DND-41 (cell line): Measurements from ENCODE around the gene MYH7B.
A peak's percentile ranks its signal among the peaks of the same experiment; 100 is the strongest.

ENCODE experiments used
- ATAC-seq: fragments of 200-7000 bp; cut with Tn5 transposase; 3 replicates; pipeline ENCODE4 v1.9.1; 2021; ENCODE audit warnings: low read depth; ENCODE audit not compliant: insufficient read depth
- DNase-seq: peaks from one replicate; pipeline ENCODE4 v3.0.0-alpha.2; 2020
- H2AFZ ChIP-seq: 2 replicates; pipeline ENCODE4 v1.6.0; 2012; ENCODE audit warnings: low read depth, low read length
- H3K27ac ChIP-seq: 2 replicates; pipeline ENCODE4 v1.5.1; 2012; ENCODE audit warnings: low read length, inconsistent platforms
- H3K27me3 ChIP-seq: fragments of 200-600 bp; sonication (generic); 2 replicates; pipeline ENCODE4 v1.6.0; 2012; ENCODE audit warnings: low read length, mild to moderate bottlenecking, inconsistent platforms; ENCODE audit not compliant: insufficient read depth, poor library complexity
- H3K36me3 ChIP-seq: 2 replicates; pipeline ENCODE4 v1.5.1; 2012; ENCODE audit warnings: low read length, inconsistent platforms; ENCODE audit not compliant: insufficient read depth
- H3K4me1 ChIP-seq: 2 replicates; pipeline ENCODE4 v1.5.1; 2012; ENCODE audit warnings: mild to moderate bottlenecking, low read length; ENCODE audit not compliant: insufficient read depth
- H3K4me2 ChIP-seq: 2 replicates; pipeline ENCODE4 v1.6.0; 2012; ENCODE audit warnings: mild to moderate bottlenecking, moderate library complexity, low read length, inconsistent platforms; ENCODE audit not compliant: insufficient read depth
- H3K4me3 ChIP-seq, 2 experiments: fragments of 200-600 bp in 1 of 2; shearing (Covaris generic) in 1 of 2; 2 replicates each; pipeline ENCODE4 v1.5.1; 2012 to 2016; ENCODE audit warnings: inconsistent platforms in 2 of 2, low read length in 2 of 2, mild to moderate bottlenecking in 2 of 2, low read depth in 1 of 2, moderate library complexity in 1 of 2
- H3K79me2 ChIP-seq: 2 replicates; pipeline ENCODE4 v1.6.0; 2012; ENCODE audit warnings: low read length, inconsistent platforms; ENCODE audit not compliant: insufficient read depth
- H3K9ac ChIP-seq: 2 replicates; pipeline ENCODE4 v1.6.0; 2012; ENCODE audit warnings: low read depth, mild to moderate bottlenecking, inconsistent platforms, low read length, moderate library complexity
- H3K9me3 ChIP-seq: 2 replicates; pipeline ENCODE4 v1.5.1; 2012; ENCODE audit warnings: low read length, moderate library complexity, mild to moderate bottlenecking, inconsistent platforms; ENCODE audit not compliant: insufficient read depth, severe bottlenecking
- H4K20me1 ChIP-seq: 2 replicates; pipeline ENCODE4 v1.6.0; 2012; ENCODE audit warnings: low read length; ENCODE audit not compliant: insufficient read depth
- CTCF ChIP-seq: IDR thresholded peaks from 2 replicates; pipeline ENCODE4 v1.5.1; 2012; ENCODE audit warnings: borderline replicate concordance, low read length, moderate library complexity, mild to moderate bottlenecking; ENCODE audit not compliant: poor library complexity, severe bottlenecking; ENCODE audit errors: extremely low read depth
- EZH2 ChIP-seq: IDR thresholded peaks from 3 replicates; pipeline ENCODE4 v1.6.1; 2012; ENCODE audit warnings: borderline replicate concordance, low read depth, mild to moderate bottlenecking, moderate library complexity, low read length, inconsistent platforms; ENCODE audit not compliant: severe bottlenecking

The MYH7B gene

GRCh38 chr20:34955231-34956040 lies at the start of gene MYH7B, which contains the start of gene GSS:
MYH7B (plus strand) TSS chr20:34955868; CDS start chr20:34978006, 22,138 bp downstream.
GSS (minus strand) TSS chr20:34955806; CDS start chr20:34951852, 3,954 bp downstream.
- peak; percentile 96 for ATAC-seq
- peak within 1 kb of the TSS; percentile 94 for H2AFZ ChIP-seq

GRCh38 chr20:34907616-34908469 lies 47.8 kb upstream of the MYH7B start:
- Histone ChIP-seq H3K27me3 (no peaks in the 10 kb centered on the region), H3K27ac (no peak overlapping the region), H3K4me3 (no peak overlapping the region), H3K9ac (no peak overlapping the region), H3K4me2 (no peak overlapping the region), H2AFZ (no peak overlapping the region), H3K79me2 (no peaks in the 10 kb centered on the region), H3K36me3 (no peaks in the 10 kb centered on the region), H3K4me1 (no peaks in the 10 kb centered on the region), H3K9me3 (no peaks in the 10 kb centered on the region), H4K20me1 (no peaks in the 10 kb centered on the region)
- TF ChIP-seq CTCF (no peak), EZH2 (no peak)
- no peak for DNase-seq
- ATAC-seq: no peak; the same call in 2 of the 3 replicates

More at GRCh38 chr20:34955231-34956040, at the start of gene MYH7B, which contains the start of gene GSS:
- no peaks in the 10 kb centered on the region for H3K27me3 ChIP-seq
- H3K27ac ChIP-seq: peak within 1 kb of the TSS; percentile 88
- peak within 1 kb of the TSS; percentile 76 for H3K9ac ChIP-seq
- H3K4me1 ChIP-seq: peaks cover 23% of the 10 kb centered on the region
- peak; percentile 74 for TF ChIP-seq CTCF
- no peak for TF ChIP-seq EZH2
- peak within 1 kb of the TSS; percentile 80 for H3K4me2 ChIP-seq
- H3K9me3 ChIP-seq: no peaks in the 10 kb centered on the region
- peak; percentile 98 for DNase-seq
- H4K20me1 ChIP-seq: no peaks in the 10 kb centered on the region
- peaks cover 8% of the 10 kb centered on the region; the same call in 1 of the 2 replicates for H3K79me2 ChIP-seq
- H3K36me3 ChIP-seq: peaks cover 14% of the 10 kb centered on the region
- H3K4me3 ChIP-seq: peak within 1 kb of the TSS; percentile 69 to 79

- Histone ChIP-seq H3K9me3 (no peaks in the 10 kb centered on the region), H3K36me3 (no peaks in the 10 kb centered on the region), H3K4me3 (no peak overlapping the region), H3K27me3 (no peaks in the 10 kb centered on the region), H3K27ac (no peak overlapping the region), H2AFZ (no peak overlapping the region), H3K4me2 (no peak overlapping the region), H3K4me1 (peaks cover 6% of the 10 kb centered on the region), H3K9ac (no peak overlapping the region), H3K79me2 (no peaks in the 10 kb centered on the region), H4K20me1 (no peaks in the 10 kb centered on the region)
- ATAC-seq (no peak), DNase-seq (no peak)
- TF ChIP-seq EZH2 (no peak), CTCF (no peak)
Observed at GRCh38 chr20:34915131-34915530, 40.5 kb upstream of the MYH7B start.
